ENCODE measurements around the gene HTR7. TPM values are rescaled to one million over a fixed set of nuclear protein-coding genes. Genes with fewer than 3 reads are reported as not detected.

Gene HTR7
- total RNA-seq, 1 experiment from 2014 or later, result 0.33 TPM

DNA sequence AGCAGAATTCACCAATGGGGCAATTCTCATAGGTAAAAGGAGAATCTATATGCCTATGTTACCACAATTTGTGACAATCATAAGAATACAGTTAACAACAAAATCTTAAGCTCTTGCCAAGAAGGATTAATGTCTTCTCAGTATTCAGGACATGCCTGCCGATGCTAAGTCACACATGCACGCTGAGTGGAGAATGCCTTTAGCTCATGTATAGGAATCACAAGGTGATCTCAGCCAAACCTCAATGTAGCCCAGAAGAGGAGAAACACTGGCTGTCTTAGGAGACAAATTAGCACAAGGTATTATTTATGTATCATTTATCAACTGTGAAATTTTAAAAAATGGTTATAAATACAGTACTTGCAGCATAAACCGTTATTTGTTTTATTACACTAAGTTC lies 2.7 kb downstream of the HTR7 start:
- no peak overlapping the region for H3K27ac ChIP-seq (ENCODE audit: low read length)
- H3K9me3 ChIP-seq (ENCODE audit: control insufficient read depth, insufficient read depth, low read depth, low read length), result peaks cover 8% of the 10 kb centered on the region
- H3K4me1 ChIP-seq (ENCODE audit: control insufficient read depth, insufficient read depth, low read length), result no peaks in the 10 kb centered on the region; the same call in 1 of the 2 replicates
- TF ChIP-seq SIN3A (IDR thresholded peaks at IDR 0.05; ENCODE audit: borderline replicate concordance, insufficient read depth, low read depth, low read length), result no peak
- TF ChIP-seq CTCF (IDR thresholded peaks at IDR 0.05), result no peak
- no peak for TF ChIP-seq POLR2AphosphoS5 (IDR thresholded peaks at IDR 0.05; ENCODE audit: low read depth, low read length)
- TF ChIP-seq, protein P1, sequence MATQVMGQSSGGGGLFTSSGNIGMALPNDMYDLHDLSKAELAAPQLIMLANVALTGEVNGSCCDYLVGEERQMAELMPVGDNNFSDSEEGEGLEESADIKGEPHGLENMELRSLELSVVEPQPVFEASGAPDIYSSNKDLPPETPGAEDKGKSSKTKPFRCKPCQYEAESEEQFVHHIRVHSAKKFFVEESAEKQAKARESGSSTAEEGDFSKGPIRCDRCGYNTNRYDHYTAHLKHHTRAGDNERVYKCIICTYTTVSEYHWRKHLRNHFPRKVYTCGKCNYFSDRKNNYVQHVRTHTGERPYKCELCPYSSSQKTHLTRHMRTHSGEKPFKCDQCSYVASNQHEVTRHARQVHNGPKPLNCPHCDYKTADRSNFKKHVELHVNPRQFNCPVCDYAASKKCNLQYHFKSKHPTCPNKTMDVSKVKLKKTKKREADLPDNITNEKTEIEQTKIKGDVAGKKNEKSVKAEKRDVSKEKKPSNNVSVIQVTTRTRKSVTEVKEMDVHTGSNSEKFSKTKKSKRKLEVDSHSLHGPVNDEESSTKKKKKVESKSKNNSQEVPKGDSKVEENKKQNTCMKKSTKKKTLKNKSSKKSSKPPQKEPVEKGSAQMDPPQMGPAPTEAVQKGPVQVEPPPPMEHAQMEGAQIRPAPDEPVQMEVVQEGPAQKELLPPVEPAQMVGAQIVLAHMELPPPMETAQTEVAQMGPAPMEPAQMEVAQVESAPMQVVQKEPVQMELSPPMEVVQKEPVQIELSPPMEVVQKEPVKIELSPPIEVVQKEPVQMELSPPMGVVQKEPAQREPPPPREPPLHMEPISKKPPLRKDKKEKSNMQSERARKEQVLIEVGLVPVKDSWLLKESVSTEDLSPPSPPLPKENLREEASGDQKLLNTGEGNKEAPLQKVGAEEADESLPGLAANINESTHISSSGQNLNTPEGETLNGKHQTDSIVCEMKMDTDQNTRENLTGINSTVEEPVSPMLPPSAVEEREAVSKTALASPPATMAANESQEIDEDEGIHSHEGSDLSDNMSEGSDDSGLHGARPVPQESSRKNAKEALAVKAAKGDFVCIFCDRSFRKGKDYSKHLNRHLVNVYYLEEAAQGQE (IDR thresholded peaks at IDR 0.05; ENCODE audit: insufficient read depth in 1 of 2, low read depth in 2 of 2, low read length in 1 of 2), result no peak
- TF ChIP-seq TCF7L2 (IDR thresholded peaks at IDR 0.05; ENCODE audit: low read depth, low read length), result no peak
- H3K27me3 ChIP-seq (ENCODE audit: control insufficient read depth, insufficient read depth, low read length), result peaks cover 34% of the 10 kb centered on the region
- no TSS peak for BruUV-seq (replicated peaks)
- peaks cover 7% of the 10 kb centered on the region; the same call in 1 of the 2 replicates for H3K36me3 ChIP-seq (ENCODE audit: control insufficient read depth, insufficient read depth, low read length)
- ATAC-seq (no peak), DNase-seq (ENCODE audit: low read depth, low spot score) (no peak)
- CTCF ChIA-PET, result no interaction called here
- in situ Hi-C loops (cut with HindIII; ENCODE audit: low pct_unique_long_range_greater_than_20kb, low sequenced_read_pairs) (no loop called here), intact Hi-C loops (cut with micrococcal nuclease; ENCODE audit: unreplicated experiment) (no loop called here)
- POLR2A ChIA-PET, result no interaction called here
- no peak overlapping the region for H3K4me3 ChIP-seq (ENCODE audit: low read depth in 2 of 2, low read length in 2 of 2)

- H3K36me3 ChIP-seq (ENCODE audit: control insufficient read depth, insufficient read depth, low read length), result no peaks in the 10 kb centered on the region
- ATAC-seq (no peak), DNase-seq (ENCODE audit: low read depth, low spot score) (no peak)
- ChIA-PET POLR2A (no interaction called here), CTCF (no interaction called here)
- in situ Hi-C loops (cut with HindIII; ENCODE audit: low pct_unique_long_range_greater_than_20kb, low sequenced_read_pairs), result no loop called here
- TF ChIP-seq SIN3A (IDR thresholded peaks at IDR 0.05; ENCODE audit: borderline replicate concordance, insufficient read depth, low read depth, low read length) (no peak), POLR2AphosphoS5 (IDR thresholded peaks at IDR 0.05; ENCODE audit: low read depth, low read length) (no peak)
- TF ChIP-seq, protein P1 (IDR thresholded peaks at IDR 0.05; ENCODE audit: insufficient read depth in 1 of 2, low read depth in 2 of 2, low read length in 1 of 2), result no peak
- H3K4me1 ChIP-seq (ENCODE audit: control insufficient read depth, insufficient read depth, low read length), result no peaks in the 10 kb centered on the region
- H3K27me3 ChIP-seq (ENCODE audit: control insufficient read depth, insufficient read depth, low read length), result peaks cover 4% of the 10 kb centered on the region
- H3K4me3 ChIP-seq (ENCODE audit: low read depth in 2 of 2, low read length in 2 of 2), result no peak overlapping the region
- H3K9me3 ChIP-seq (ENCODE audit: control insufficient read depth, insufficient read depth, low read depth, low read length), result peaks cover 9% of the 10 kb centered on the region
- H3K27ac ChIP-seq (ENCODE audit: low read length), result no peak overlapping the region
- BruUV-seq (replicated peaks), result no TSS peak
- intact Hi-C loops (cut with micrococcal nuclease; ENCODE audit: unreplicated experiment), result no loop called here
Measured at GRCh38 chr10:90849956-90850749, 7.7 kb downstream of the HTR7 start.
